GM10847 (cell line): ENCODE data around the gene KRTAP3-1.
"Not testable (repeated sequence)": the region's sequence is repeated elsewhere in the genome, so short reads cannot be mapped to it uniquely, and the experiment has no call there.

Experiments used
- POLR2A ChIP-seq: IDR thresholded peaks from 2 replicates; pipeline ENCODE4 v1.6.1; 2011; ENCODE audit not compliant: insufficient read length; ENCODE audit errors: extremely low read depth

KRTAP3-1 gene

GRCh38 chr17:41024697-41025096 lies 15.8 kb upstream of the KRTAP3-1 start:
- no peak for TF ChIP-seq POLR2A

GRCh38 chr17:41020336-41020735 lies 11.4 kb upstream of the KRTAP3-1 start:
- no peak for TF ChIP-seq POLR2A

GRCh38 chr17:41019415-41019814 lies 10.5 kb upstream of the KRTAP3-1 start:
- no peak for TF ChIP-seq POLR2A

- TF ChIP-seq POLR2A, result no peak
Measured at GRCh38 chr17:41018541-41018940, 9.6 kb upstream of the KRTAP3-1 start.

GRCh38 chr17:41016578-41017215 lies 7.8 kb upstream of the KRTAP3-1 start:
- TF ChIP-seq POLR2A, result no peak

- TF ChIP-seq POLR2A, result no peak
Measured at GRCh38 chr17:41015454-41015853, 6.5 kb upstream of the KRTAP3-1 start.

- no peak for TF ChIP-seq POLR2A
Measured at GRCh38 chr17:41013606-41014005, 4.7 kb upstream of the KRTAP3-1 start.

- TF ChIP-seq POLR2A, result no peak
Measured at GRCh38 chr17:41013181-41013580, 4.3 kb upstream of the KRTAP3-1 start.

GRCh38 chr17:41012326-41013120 lies 3.6 kb upstream of the KRTAP3-1 start:
- no peak for TF ChIP-seq POLR2A

- TF ChIP-seq POLR2A, result no peak
Measured at GRCh38 chr17:41010441-41010840, 1.5 kb upstream of the KRTAP3-1 start.

- no peak for TF ChIP-seq POLR2A
Measured at GRCh38 chr17:41009936-41010335, 1.0 kb upstream of the KRTAP3-1 start.

GRCh38 chr17:41009301-41009760 lies 403 bp upstream of the KRTAP3-1 start:
- TF ChIP-seq POLR2A, result no peak

GRCh38 chr17:41004397-41004796 lies 4.5 kb downstream of the KRTAP3-1 start:
- TF ChIP-seq POLR2A, result no peak

- no peak for TF ChIP-seq POLR2A
Measured at GRCh38 chr17:41003926-41004325, 5.0 kb downstream of the KRTAP3-1 start.

- no peak for TF ChIP-seq POLR2A
Measured at GRCh38 chr17:41002814-41003213, 6.1 kb downstream of the KRTAP3-1 start.

- no peak for TF ChIP-seq POLR2A
Measured at GRCh38 chr17:41001795-41002194, 7.1 kb downstream of the KRTAP3-1 start.

- not testable (repeated sequence) for TF ChIP-seq POLR2A
Measured at GRCh38 chr17:40999563-40999962, 9.4 kb downstream of the KRTAP3-1 start, which contains the start of gene KRTAP3-2. TSS of gene KRTAP3-2 (minus strand) at chr17:40999906. CDS start at chr17:40999853, 53 bp downstream.

- TF ChIP-seq POLR2A, result no peak
Measured at GRCh38 chr17:40997361-40997760, 11.6 kb downstream of the KRTAP3-1 start.
